Measurements from ENCODE around the gene ZNF366. TPM values are rescaled to one million over a fixed set of nuclear protein-coding genes. Genes with fewer than 3 reads are reported as not detected.

The ZNF366 gene
- total RNA-seq, 1 donor from 2014 or later, result 7.9 TPM

DNA sequence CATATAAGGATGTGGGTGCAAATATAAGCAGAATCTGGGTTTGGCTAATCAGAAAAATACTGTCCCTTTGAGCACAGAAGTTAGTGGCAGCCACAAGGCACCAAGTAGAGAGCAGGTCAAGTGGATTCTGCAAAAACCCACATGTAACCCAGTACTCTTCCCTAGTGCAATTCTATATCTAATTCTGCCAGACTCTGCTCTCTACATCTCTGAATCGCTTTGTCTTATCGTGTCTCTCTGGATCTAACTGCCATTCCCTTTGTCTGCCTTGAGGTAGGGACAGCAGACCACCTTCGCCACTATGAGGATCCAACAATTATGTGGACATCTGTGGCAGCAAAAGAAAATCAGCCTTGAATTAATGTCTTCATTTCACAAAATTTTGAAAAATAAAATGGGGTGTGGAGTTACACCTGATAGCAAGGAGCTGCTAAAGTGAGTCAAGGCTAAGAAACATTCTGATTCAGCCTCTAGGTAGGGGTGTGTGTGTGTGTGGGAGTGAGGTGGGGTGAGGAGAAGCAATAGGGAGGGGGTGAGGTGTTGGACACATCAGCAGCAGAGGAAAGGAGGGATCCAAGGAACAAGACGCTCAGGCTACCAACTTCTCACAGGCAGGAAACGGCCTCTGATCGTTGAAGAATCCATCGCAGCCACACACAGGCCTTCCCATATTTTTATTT, 33.7 kb upstream of the ZNF366 start:
- H3K36me3 ChIP-seq, result no peaks in the 10 kb centered on the region
- H3K27me3 ChIP-seq, result no peaks in the 10 kb centered on the region
- H3K9me3 ChIP-seq, result peaks cover 0 to 4% of the 10 kb centered on the region in 2 donors
- DNase-seq (ENCODE audit: low spot score in 2 of 2), result no peak
- TF ChIP-seq, protein P1, sequence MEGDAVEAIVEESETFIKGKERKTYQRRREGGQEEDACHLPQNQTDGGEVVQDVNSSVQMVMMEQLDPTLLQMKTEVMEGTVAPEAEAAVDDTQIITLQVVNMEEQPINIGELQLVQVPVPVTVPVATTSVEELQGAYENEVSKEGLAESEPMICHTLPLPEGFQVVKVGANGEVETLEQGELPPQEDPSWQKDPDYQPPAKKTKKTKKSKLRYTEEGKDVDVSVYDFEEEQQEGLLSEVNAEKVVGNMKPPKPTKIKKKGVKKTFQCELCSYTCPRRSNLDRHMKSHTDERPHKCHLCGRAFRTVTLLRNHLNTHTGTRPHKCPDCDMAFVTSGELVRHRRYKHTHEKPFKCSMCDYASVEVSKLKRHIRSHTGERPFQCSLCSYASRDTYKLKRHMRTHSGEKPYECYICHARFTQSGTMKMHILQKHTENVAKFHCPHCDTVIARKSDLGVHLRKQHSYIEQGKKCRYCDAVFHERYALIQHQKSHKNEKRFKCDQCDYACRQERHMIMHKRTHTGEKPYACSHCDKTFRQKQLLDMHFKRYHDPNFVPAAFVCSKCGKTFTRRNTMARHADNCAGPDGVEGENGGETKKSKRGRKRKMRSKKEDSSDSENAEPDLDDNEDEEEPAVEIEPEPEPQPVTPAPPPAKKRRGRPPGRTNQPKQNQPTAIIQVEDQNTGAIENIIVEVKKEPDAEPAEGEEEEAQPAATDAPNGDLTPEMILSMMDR (IDR thresholded peaks at IDR 0.05), result no peak
- no peak overlapping the region for H3K4me3 ChIP-seq
- H3K27ac ChIP-seq, result no peak overlapping the region
- intact Hi-C loops (cut with DNase I), result no loop called here
- H3K4me1 ChIP-seq, result no peaks in the 10 kb centered on the region

GRCh38 chr5:72539726-72540125, 32.5 kb upstream of the ZNF366 start:
- Histone ChIP-seq H3K36me3 (no peaks in the 10 kb centered on the region), H3K4me3 (no peak overlapping the region), H3K9me3 (no peaks in the 10 kb centered on the region), H3K27me3 (no peaks in the 10 kb centered on the region), H3K27ac (no peak overlapping the region), H3K4me1 (no peaks in the 10 kb centered on the region)
- no peak for DNase-seq (ENCODE audit: low spot score in 2 of 2)
- TF ChIP-seq, protein P1 (IDR thresholded peaks at IDR 0.05), result no peak
- intact Hi-C loops (cut with DNase I), result no loop called here

GRCh38 chr5:72539038-72539437, 31.8 kb upstream of the ZNF366 start:
- Histone ChIP-seq H3K9me3 (no peaks in the 10 kb centered on the region), H3K4me1 (no peaks in the 10 kb centered on the region), H3K27ac (no peak overlapping the region), H3K36me3 (no peaks in the 10 kb centered on the region), H3K4me3 (no peak overlapping the region), H3K27me3 (no peaks in the 10 kb centered on the region)
- intact Hi-C loops (cut with DNase I), result no loop called here
- no peak for DNase-seq (ENCODE audit: low spot score in 2 of 2)
- TF ChIP-seq, protein P1 (IDR thresholded peaks at IDR 0.05), result no peak

- intact Hi-C loops (cut with DNase I), result no loop called here
- TF ChIP-seq, protein P1 (IDR thresholded peaks at IDR 0.05), result no peak
- Histone ChIP-seq H3K27ac (no peak overlapping the region), H3K36me3 (no peaks in the 10 kb centered on the region), H3K4me3 (no peak overlapping the region), H3K27me3 (no peaks in the 10 kb centered on the region), H3K9me3 (no peaks in the 10 kb centered on the region), H3K4me1 (no peaks in the 10 kb centered on the region)
- no peak for DNase-seq (ENCODE audit: low spot score in 2 of 2)
Measured at GRCh38 chr5:72537166-72537565, 30.0 kb upstream of the ZNF366 start.

DNA sequence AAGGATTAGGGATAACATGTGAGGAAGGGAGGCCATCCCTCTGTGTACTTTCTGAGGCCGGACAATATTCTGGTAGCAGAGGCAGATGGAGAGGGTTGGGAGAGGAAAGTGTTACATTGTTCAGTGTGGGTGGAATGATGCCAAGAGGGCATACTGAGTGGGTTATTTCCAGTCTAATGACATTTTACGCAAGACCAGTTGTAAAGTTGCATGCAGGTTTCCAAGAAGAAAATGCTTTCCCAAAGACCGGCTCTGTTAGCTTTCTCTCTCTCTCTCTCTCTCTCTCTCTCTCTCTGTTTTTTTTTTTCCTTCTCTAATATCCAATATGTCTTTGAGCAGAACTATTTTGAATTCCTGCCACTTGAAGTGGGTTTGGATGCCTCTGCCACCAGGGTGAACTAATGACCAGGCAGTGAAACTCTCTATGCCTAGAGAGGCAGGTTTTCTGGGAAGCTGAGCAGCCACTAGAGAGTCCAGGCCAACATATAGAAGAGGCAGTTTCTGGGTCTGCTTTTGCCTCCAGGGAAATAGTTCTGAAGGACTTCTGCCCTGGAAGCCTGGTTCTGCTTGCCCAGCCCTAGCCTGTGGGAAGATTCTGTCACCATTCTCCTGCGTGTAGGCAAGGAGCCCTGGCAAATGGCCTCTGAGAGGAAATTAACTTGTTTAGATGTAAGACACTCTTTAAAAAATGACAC, 24.4 kb upstream of the ZNF366 start:
- intact Hi-C loops (cut with DNase I), result no loop called here
- H3K36me3 ChIP-seq, result no peaks in the 10 kb centered on the region
- TF ChIP-seq, protein P1 (IDR thresholded peaks at IDR 0.05), result no peak
- H3K9me3 ChIP-seq, result no peaks in the 10 kb centered on the region
- H3K4me1 ChIP-seq, result no peaks in the 10 kb centered on the region
- no peak overlapping the region for H3K27ac ChIP-seq
- no peak for DNase-seq (ENCODE audit: low spot score in 2 of 2)
- no peak overlapping the region for H3K4me3 ChIP-seq
- no peaks in the 10 kb centered on the region for H3K27me3 ChIP-seq

Data from ascending aorta (tissue), 2 donors.